Left renal cortex interstitium (tissue), 4 donors: ENCODE results near the gene PACSIN2. TPM values are rescaled to one million over a fixed set of nuclear protein-coding genes. Genes with fewer than 3 reads are reported as not detected.
"Not testable (repeated sequence)": the region's sequence is repeated elsewhere in the genome, so short reads cannot be mapped to it uniquely, and the experiment has no call there.

ENCODE experiments used
- DNase-seq, 4 donors: peaks; one replicate each; pipeline ENCODE4 v3.0.0-alpha.2; 2013; ENCODE audit warnings: low read depth in 4 of 4, low spot score in 2 of 4, missing footprints in 1 of 4
- polyA plus RNA-seq, 4 donors: library from polyadenylated mRNA; unstranded; fragments of 120-200 nt; gene quantifications; one replicate each; pipeline ENCODE4 v1.2.1, GENCODE V29; 2013; ENCODE audit not compliant: insufficient read length in 4 of 4

Gene PACSIN2
- polyA plus RNA-seq, 4 donors = 62.7 to 74.4 (median 68.2) TPM

- DNase-seq = no peak
Observed at GRCh38 chr22:42993651-42994275, 21.2 kb downstream of the PACSIN2 start.

- no peak for DNase-seq
Observed at GRCh38 chr22:42992886-42993479, 22.0 kb downstream of the PACSIN2 start.

GRCh38 chr22:42992092-42992491 lies 22.9 kb downstream of the PACSIN2 start:
- no peak for DNase-seq

- no peak for DNase-seq
Observed at GRCh38 chr22:42991010-42991651, 23.8 kb downstream of the PACSIN2 start.

- DNase-seq = no peak
Observed at GRCh38 chr22:42990131-42990838, 24.7 kb downstream of the PACSIN2 start.

- no peak for DNase-seq
Observed at GRCh38 chr22:42986115-42986514, 28.8 kb downstream of the PACSIN2 start.

- DNase-seq = no peak
Observed at GRCh38 chr22:42985531-42985905, 29.4 kb downstream of the PACSIN2 start.

GRCh38 chr22:42984814-42985530 lies 30.0 kb downstream of the PACSIN2 start:
- DNase-seq = no peak

- DNase-seq = no peak
Observed at GRCh38 chr22:42984397-42984796, 30.6 kb downstream of the PACSIN2 start.

- no peak for DNase-seq
Observed at GRCh38 chr22:42983470-42983869, 31.5 kb downstream of the PACSIN2 start.

- no peak for DNase-seq
Observed at GRCh38 chr22:42979606-42980005, 35.3 kb downstream of the PACSIN2 start.

- DNase-seq = no peak
Observed at GRCh38 chr22:42978453-42979103, 36.4 kb downstream of the PACSIN2 start.

- DNase-seq = no peak
Observed at GRCh38 chr22:42977569-42977968, 37.4 kb downstream of the PACSIN2 start.

GRCh38 chr22:42976217-42976933 lies 38.6 kb downstream of the PACSIN2 start:
- no peak for DNase-seq

- no peak for DNase-seq
Observed at GRCh38 chr22:42974223-42974622, 40.7 kb downstream of the PACSIN2 start.

- DNase-seq = no peak
Observed at GRCh38 chr22:42973536-42973881, 41.4 kb downstream of the PACSIN2 start.

- DNase-seq = no peak
Observed at GRCh38 chr22:42972649-42973535, 42.1 kb downstream of the PACSIN2 start.

GRCh38 chr22:42971473-42971860 lies 43.5 kb downstream of the PACSIN2 start:
- DNase-seq = not testable (repeated sequence)

GRCh38 chr22:42970029-42970428 lies 44.9 kb downstream of the PACSIN2 start:
- DNase-seq = no peak
